Tongue (tissue), 2 donors: ENCODE measurements around the gene PCSK6. TPM values are rescaled to one million over a fixed set of nuclear protein-coding genes. Genes with fewer than 3 reads are reported as not detected.

Experiments
- DNase-seq: peaks from one replicate; pipeline ENCODE4 v3.0.0-alpha.2; 2015
- total RNA-seq: library from RNA; depleted of rRNA; stranded (reverse); fragments of >200 nt; gene quantifications from one replicate; pipeline ENCODE4 v1.2.3, GENCODE V29; 2014

PCSK6 gene
- total RNA-seq, 1 donor from 2014 or later = 10.6 TPM

DNA sequence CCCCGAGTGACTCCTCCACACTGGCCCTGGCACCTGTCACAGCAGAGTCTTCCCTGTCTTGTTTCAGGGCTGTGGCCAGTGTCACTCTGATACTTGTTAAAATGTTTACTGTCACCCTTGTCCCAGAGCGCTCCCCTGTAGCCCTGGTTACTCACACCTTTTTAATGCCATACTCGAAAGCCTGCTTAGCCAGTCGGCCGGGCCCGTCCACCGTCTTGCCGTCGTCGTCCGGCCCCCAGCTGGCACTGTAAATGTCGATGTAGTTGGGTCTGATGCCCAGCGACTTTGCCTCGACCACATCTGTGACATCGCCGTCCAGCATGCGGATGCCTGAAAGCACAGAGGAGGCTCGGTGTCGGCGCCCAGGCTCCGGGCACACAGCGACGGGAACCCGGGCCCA lies 91.3 kb downstream of the PCSK6 start:
- DNase-seq = no peak

DNA sequence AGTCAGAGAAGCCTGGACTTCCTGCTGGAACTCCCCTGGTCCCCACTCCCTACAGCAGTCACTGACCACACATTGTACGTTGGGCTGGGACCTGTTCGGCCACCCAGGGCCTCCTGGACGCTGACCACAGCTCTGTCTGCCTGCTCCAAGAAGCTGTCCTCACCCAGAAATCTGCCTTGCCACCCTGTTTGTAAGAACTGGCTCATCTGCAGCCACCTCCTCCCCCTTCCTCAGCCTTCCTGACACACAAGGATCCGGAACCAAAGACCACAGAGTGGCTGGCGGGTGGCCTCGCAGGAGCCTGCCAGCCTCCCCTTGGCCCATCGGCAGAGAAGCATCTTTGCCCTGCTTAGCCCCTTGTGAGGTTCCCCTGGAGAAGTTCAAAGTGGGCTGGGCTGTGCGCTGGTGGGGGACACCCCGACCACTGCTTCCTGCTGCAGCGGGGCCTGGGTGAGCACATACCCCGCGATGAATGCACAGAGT lies 91.9 kb downstream of the PCSK6 start:
- no peak for DNase-seq

DNA sequence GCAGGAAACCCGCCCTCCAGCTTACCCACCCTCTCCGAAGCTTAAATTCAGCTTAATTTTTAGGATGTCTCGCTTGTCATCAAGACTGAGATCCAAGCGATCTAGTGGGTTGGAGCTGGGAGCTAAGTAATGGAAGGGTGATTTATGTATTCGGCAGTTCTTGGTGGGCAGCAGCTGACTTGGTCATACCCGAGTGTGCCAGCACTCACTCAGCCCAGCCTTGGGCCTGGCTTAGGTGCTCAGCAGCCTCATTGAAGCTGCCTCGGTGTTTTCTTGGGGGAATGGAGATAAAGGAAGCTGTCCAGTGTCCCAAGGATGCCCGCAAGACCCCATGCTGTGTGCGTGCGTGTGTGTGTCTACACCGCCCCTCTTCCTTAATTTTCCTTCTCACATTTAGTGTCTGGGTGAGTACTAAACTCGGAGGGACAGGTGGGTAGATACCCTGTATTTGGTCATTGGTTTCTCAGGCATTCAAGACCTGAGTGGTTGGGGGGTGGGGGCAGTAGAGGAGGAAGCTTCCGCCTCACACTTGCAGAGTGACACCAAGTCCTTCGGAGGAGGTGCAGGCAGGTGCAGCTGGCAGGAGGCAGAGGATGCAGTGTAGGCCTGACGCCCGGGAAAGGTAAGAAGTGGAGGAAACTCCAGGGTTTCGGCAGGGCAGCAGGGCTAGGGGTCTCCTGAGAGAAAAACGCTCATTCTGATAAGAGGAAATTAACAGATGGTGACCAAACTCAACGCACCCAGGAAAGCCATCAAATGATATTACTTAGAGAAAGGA lies 92.8 kb downstream of the PCSK6 start:
- DNase-seq = no peak

DNA sequence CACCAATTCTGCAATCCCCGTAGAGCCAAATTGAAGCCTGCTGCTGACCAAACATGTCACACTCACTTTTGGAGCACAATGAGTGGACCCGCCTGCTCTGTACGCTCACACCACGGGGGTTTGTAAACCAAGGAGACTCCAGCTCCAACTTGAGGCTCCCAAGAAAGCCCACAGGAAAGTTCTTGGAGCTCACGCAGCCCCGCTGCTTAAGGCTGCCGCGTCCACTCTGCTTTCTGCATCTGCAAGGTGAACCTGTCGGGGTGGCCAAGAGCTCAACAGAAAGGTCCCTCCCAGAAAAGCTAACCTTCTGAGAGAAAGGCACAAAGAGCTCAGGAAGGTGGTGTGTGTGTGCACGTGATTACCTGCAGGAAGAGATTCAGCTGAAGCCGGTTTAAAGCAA lies 94.9 kb downstream of the PCSK6 start:
- DNase-seq = no peak

DNA sequence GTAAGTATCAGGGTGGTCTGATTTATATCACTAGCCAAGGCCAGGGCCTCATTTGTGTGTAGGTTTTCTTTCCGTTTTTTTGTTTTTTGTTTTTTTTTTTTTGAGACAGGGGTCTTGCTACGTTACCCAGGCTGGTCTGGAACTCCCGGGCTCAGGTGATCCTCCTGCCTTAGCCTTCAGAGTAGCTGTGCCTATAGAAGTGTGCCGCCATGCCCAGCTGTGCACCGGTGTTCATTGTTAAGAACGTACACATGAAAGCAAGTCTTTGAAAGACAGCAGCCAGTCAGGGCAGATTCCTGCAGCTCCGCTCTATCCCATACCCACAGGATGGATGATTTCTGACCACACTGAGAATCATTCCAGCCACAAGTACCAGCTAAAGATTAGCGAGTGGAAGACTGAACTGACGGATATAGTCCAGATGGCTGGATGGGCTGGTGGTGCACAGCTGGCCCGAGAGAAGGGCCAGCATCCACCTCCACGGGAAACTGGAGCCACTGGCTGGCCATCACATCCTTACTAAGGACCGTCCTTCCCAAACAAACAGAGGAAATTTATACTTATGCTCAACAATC lies 95.4 kb downstream of the PCSK6 start:
- DNase-seq = no peak

DNA sequence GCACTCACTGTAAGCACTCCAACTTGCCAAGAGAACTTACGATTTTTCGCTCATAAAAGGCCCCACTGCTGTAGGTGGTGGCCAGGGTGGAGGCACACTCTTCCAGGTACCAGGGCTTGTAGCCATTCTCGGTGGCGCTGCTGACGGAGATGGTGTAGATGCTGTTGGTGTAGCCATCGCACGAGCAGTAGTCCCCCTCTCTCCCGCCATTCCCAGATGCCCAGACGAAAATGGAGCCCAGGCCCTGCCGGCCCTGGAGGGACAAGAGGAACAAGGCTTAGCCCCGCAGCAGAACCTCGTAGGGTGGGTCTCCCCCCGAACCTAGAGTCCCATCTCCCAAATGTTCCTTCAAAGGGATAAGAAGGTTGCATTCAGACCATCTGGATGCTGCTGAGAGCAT lies 96.3 kb downstream of the PCSK6 start:
- no peak for DNase-seq

DNA sequence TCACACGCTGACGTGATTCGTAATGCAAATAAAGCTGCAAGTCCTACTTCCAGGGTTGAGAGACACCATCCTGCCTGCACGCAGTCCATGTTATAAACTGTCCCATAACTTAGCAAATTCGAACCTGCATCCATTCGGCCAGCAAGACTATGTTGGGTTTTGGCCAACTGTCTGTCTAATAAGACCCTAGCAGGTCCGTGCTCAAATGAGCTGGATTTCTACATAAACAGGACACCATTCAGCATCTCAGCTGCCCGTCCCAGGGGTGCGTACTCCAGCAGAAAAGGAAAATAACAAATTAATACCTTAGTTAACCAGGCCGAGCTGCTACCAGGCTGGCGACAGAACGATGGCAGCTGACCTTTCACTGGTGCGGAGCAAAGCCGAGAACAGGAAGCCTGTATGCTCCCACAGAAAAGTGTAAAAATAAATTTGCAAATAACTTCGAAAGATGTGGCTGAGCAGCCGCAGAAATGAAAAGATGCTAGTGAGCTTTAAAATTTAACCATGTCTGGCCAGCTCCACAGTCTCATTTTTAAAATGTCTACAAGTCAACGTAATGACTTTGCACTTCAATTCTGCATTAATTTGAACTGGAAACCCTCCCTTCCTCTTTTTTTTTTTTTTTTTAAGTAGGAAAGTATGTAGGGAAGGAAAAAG lies 97.4 kb downstream of the PCSK6 start:
- DNase-seq = no peak

DNA sequence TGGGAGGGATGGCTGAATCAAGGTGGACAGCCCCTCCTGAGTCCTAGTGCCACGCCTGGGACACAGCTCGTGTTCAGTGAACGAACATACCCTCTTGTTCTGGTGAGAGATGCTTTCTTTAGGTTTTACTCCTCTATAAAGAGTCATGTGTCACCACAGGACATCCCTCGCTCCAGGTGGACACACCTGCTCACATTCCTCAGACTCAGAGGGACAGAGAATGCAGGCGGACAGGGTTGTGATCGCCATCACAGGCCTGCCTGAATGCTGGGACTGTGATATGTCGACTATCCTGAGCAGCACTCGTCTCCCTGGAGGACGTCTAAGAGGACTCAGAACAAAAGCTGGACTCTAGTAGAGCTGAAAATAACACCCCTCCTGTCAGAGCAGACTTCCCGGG lies 98.1 kb downstream of the PCSK6 start:
- DNase-seq = no peak

DNA sequence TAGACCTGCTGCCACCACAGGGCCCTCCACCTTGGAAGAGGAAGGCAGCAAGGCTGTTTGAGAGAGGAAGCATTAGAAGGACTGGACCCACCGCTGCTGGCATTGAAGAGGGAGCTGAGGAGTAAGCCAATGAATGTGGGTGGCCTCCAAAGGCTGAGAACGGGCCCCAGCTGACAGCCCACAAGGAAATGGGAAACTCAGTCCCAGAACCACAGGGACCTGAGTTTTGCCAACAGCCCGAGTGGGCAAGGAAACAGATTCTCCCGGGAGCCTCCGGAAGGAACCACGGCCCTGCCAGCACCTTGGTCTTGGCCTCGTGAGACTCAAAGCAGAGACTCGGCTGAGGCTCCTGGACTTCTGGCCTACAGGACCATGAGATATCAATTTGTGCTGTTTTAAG lies 99.0 kb downstream of the PCSK6 start:
- no peak for DNase-seq

DNA sequence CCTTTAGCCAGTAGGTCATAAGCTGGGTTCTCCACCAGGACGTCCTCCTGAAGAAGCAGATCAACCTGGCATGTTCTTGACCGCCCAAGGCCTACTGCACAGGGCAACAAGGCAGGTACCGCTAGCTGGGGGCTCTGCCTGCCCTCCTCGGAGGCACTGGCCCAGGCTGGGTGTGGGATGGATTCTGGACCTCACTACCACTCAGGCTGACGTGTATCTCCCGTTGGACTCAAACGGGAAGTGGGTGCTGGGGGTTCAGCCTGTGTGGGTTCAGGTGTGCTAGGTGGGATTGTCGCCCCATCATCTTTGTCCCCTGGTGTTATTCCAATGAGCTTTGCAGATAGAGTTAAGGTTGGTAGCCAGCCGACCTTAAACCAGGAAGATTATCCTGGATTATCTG lies 99.4 kb downstream of the PCSK6 start:
- DNase-seq = no peak

DNA sequence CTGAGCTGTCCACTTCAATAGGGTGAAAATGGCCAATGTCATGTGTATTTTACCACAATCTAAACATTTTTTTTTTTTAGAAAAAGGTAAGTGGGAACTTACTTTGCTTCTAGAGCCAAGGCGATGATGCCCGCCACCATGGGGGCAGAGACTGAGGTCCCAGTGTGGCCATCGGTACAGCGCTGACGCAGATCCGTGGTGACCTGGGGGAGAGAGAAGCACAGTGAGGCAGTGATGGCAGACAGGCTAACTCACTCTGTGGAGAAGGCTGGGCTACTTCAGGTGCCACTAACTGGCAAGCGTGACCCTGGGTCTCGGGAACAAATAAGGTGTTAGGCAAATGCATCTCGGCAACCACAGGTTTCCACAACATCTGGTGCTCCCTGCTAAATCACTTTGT lies 100.1 kb downstream of the PCSK6 start:
- no peak for DNase-seq

DNA sequence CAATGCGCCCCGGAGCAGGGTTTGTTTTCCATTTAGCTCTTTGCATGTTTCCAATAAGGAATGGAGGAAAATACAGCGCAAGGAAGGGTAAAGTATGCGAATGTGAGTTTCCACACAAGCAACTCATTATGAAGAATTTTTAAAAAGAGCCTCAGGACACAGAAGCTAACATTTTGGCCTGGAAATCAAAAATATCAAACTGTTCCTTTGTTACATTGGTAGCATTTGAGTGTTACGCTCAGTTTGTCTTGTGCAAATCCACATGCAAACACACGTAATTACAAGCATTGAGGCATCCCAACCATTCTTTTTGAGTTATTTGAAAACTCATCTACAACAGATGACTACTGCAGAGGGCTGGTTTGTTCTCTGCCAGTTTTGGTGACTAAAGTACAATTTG lies 101.5 kb downstream of the PCSK6 start:
- DNase-seq = no peak

DNA sequence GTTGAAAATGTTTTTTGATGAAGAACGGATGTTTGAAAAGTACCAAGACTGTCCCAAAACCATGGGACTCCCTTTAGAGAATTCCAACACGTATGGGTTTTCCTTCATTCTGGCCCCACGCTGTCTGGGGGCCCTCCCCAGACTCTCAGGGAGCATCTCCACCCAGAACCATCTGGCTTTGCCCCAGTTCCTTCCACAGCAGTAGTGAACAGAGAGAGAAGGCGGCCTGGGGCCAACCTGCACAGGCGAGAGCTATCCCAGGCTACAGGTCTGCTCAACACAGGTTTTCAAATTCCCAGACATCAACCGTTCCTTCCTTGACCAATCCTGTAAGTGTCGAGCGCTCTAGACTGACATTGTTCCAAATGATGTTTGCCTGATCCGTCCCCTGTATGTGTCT lies 101.9 kb downstream of the PCSK6 start:
- no peak for DNase-seq

DNA sequence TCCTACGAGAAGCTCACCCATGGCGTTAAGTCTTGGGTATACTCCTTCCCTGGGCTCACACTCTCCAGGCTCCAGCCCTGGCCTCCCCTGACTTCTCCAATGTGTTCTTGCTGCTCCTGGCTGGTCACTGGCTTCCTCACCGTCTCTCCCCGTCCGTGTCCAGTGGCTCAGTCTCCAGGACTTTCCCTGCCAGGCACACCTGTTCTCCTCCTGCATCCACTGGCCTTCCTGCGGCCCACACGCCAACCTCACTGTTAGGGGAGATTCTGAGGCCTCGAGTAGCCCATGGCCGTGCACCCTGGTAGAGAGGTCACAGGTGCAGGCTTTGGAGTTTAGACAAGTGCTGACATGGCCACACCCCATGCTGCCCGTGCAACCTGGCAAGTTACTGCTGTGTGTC lies 102.5 kb downstream of the PCSK6 start:
- DNase-seq = no peak

DNA sequence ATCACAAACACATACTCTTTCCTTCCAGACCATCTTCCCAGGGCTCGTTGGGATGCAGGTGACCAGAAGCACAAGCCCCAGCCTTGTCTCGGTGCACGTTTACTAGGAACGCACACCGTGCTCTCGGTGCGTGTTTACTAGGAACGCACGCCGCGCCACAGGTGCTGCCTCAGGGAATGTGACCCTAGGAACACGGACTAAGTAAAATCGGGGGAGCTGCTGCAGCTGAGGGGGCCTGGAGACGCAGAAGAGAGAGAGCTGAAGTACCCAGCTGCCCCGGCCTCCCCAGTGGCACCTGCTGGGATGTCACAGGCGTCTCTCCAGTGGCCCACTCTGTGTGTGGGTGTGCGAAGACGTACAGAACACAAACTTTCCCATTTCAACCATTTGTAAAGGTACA lies 103.5 kb downstream of the PCSK6 start:
- no peak for DNase-seq

DNA sequence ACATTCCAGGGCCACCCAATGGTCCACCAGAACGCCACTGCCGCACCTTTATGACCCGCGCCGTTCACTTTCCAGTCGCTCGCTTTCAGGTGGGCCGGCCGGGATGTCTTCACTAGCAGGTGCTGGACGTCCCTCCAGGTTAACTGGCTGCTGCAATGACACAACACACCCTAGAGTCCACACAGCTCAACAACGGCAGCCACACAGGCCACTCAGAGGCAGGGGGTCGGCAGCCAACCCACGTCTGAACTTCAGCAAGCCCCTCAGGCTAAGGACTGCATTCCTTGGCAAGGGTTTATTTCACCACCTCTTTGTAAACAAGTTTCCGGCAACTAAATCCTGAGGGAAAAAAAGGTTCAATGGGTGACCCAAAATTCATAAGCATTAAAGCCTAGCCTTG lies 105.2 kb downstream of the PCSK6 start:
- DNase-seq = no peak

DNA sequence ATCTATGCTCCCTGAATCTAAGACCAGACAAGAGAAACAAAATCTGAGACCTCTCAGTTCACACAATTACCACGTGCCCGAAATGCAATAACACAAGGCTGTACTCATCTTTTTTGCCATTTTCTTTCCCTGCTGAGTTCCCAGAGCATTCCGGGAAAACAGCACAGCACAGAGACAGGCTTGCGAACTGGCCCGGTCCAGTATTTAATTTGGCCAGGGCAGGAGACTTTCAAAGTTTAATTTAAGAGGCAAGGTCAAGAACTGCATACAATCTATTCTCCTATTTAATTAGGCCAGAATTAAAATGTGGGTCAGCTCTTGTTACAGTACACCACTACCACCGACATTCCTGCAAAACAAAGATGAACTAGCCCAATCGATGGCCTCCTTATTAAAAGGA lies 107.0 kb downstream of the PCSK6 start:
- no peak for DNase-seq

DNA sequence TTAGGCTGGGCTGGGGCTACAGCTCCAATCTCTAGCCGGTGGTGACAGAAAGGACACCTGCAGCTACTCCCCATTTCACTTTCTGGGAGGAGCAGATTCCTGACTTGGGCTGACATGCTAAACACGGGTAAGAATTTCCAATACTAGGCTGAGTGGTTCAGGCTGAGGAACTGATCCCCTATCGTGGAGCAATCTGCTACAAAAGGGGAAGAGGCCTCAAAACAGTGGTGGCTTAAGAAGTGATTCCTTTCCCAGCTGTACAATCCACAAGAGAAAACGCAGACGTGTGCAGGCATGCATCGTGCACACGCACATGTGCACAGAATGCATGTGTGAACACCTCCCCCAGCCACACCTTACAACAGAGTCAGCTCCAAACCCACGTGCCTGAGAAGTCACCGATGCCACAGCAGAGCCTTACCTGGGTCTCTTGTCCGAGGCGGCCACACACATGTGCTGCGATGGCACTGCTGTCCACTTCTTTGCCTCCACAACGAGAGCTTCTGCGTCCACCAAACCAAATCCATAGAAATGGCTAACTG lies 107.8 kb downstream of the PCSK6 start:
- DNase-seq = no peak

DNA sequence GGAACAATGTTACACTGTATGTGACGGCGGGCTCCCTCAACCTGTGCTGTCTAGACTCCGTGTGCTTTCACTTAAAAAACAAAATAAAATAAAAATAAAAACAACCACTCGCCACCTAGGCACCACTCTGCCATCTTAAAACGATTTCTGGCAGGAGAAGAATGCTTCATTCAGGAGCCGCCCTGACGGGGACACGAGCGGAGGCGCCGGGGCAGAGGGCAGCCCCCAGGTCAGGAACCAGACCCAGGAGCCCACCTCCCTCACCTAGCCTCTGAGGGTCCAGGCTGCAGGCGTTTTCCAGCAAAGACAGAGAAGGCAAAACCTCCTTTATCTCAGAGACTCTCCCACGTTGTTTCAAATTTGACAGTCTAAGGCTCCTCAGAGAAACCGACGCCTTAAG lies 109.4 kb downstream of the PCSK6 start:
- no peak for DNase-seq

DNA sequence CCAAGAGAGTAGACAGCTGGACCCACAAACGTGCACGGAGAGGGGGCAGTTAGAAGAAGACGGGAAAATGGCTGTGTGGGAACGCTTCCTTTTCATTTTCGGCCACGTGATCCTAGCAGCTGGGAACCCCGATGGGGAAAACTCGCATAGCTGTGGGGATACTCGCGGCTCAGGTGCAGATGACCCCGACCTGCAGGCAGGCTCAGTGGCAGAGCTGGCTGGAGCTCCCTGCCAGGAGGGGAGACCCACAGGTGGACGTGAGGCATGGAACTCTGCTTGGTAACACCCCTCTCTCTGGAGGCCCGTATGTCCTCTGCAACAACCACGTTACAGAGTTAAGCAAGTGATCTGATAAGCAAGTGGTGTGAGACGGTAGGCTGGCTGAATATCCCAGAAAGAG lies 109.9 kb downstream of the PCSK6 start:
- DNase-seq = no peak

DNA sequence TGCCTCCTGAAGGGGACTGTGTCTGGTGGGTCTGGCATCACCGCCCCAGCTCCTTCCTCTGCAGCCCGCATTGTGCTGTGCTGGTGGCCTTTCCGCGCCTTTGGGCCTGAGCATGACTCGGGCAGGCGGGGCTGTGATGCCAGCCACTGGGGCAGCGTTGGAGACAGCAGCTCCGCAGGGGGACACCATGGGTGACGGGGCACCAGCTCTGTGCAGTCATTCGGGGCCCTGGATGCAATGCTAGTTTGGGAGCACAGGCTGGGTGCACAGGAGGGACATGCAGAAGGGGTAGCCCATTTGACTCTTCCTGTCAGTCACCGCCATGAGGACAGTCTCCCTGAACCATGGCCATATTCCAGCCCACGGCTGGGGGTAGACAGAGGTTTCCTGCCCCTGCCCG lies 110.6 kb downstream of the PCSK6 start:
- DNase-seq = no peak

DNA sequence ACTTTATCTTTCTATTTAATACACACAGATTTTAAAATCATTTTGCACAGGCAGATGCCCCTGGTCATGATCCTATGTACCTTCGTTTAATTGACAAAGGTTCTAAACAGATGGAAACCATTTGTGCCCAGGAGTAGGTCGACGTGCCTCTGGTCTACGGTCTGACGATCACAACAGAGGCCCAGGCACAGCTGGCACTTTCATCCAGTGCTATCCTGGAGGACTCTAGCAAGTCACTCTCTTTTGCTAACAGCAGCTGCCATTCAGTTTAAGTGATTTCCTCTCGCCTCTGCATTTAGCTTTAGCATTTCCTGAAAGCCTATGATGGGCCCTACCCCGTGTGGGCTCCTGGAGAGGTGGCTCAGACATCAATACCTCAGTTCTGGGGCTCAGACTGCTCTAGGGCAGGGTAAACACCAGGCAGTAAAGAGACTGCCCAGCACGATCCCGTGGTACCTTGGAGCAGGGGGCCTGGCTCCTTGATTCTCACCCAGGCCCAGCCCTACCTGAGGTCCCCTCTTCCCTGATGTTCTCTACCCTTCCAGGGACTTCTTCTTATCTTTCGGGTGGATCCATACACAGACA lies 111.2 kb downstream of the PCSK6 start:
- DNase-seq = no peak
